ENCODE data around the gene DSTN.

The DSTN gene

GRCh38 chr20:17537959-17538358 lies 31.9 kb upstream of the DSTN start:
- H3K4me3 ChIP-seq (ENCODE audit: low read length): no peak overlapping the region
- no peak for DNase-seq (ENCODE audit: low read depth)
- no peak for TF ChIP-seq CTCF (conservative IDR thresholded peaks at IDR 0.05; ENCODE audit: low read length)

DNA sequence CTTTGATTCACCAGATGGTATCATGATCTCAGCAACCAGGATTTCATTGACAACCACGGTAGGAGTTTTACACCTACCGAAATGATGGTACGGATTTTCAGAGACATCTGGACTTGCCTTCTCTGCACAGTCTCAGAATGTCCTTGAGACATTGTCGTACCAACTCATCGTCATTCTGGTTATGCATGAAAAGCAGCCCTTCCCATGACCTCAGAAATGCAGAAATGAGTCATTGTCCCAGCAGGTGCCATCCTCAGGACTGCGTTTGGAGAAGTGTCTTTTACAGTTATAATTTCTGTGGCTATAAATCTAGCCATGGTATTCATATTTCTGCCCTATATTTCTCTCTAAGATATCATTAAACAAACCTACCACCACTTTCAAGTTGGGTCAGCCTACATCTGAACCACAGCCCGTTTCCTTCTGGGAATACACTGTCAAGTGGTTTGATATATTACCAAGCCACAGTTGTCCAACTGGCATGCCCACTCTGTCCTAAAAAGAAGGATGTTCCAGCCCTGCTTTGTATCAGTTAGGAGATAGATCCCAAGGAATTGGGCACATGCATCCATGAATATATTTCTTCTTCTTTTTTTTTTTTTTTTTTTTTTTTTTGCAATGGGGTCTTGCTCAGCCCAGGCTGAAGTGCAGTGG lies 31.2 kb upstream of the DSTN start:
- no peak for DNase-seq (ENCODE audit: low read depth)
- TF ChIP-seq CTCF (conservative IDR thresholded peaks at IDR 0.05; ENCODE audit: low read length): no peak
- H3K4me3 ChIP-seq (ENCODE audit: low read length): no peak overlapping the region

DNA sequence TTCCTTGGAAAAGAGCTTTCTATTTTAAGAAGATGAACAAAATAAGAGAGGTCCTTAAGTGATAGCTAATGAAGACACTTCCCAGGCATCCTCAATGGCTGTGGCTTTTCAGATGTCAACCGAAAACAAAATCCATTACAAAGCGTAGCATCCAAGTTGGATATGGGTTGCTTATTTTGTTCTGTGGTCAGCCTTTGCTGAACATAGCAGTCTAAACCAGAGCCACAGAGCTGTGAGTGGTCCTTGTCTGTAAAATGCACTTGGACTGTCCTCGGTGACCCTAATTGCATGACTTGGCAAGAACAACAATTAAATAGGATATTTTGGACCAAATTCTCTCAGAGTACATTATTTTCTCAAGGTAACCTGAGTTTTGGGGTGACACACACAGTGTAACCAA lies 28.3 kb upstream of the DSTN start:
- TF ChIP-seq CTCF (conservative IDR thresholded peaks at IDR 0.05; ENCODE audit: low read length): no peak

DNA sequence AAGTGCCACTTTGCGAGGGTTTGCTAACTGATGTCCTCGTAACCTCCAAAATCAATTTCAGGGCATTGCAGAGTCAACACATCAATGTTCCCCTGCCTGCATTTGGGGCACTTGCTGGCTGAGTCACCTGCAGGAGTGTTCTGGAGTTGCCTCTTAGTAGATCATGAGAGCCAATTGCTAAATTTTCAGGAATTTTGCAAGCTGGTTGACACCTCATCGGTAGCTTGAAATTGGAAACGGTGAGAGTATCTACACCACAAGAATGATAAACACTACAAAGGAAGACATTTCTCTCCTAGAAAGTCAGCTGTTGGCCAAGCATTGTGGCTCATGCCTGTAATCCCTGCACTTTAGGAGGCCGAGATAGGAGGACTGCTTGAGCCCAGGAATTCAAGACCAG lies 27.9 kb upstream of the DSTN start:
- peak; percentile 91 for DNase-seq (ENCODE audit: low read depth)
- TF ChIP-seq CTCF (conservative IDR thresholded peaks at IDR 0.05; ENCODE audit: low read length): peak; percentile 27
- H3K4me3 ChIP-seq (ENCODE audit: low read length): no peak overlapping the region

More for the DNA sequence above, 28.3 kb upstream of the DSTN start:
- DNase-seq (ENCODE audit: low read depth): no peak
- H3K4me3 ChIP-seq (ENCODE audit: low read length): no peak overlapping the region

GRCh38 chr20:17542481-17542880 lies 27.4 kb upstream of the DSTN start:
- no peak overlapping the region for H3K4me3 ChIP-seq (ENCODE audit: low read length)
- no peak for TF ChIP-seq CTCF (conservative IDR thresholded peaks at IDR 0.05; ENCODE audit: low read length)
- no peak for DNase-seq (ENCODE audit: low read depth)

DNA sequence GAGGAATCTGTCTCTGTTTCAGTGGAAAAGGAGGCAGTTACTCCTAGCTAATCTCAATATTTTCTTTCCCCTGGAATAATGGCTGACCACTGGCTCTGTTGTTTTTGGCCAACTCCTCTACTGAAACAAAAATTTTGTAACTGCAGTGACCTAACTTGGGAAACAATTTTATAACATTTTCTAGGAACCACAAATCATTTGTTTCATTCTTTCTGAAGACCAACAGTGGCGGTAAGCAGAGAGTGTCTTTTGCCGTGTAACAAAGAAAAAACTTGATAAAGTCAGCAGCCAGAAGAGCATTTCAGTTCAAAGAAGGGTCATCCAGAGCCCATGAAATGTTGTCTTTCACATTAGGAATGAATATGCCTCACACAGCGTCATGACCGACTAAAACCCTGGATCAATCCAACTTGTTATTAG lies 26.9 kb upstream of the DSTN start:
- TF ChIP-seq CTCF (conservative IDR thresholded peaks at IDR 0.05; ENCODE audit: low read length): no peak
- H3K4me3 ChIP-seq (ENCODE audit: low read length): no peak overlapping the region
- DNase-seq (ENCODE audit: low read depth): peak; percentile 91

- no peak for TF ChIP-seq CTCF (conservative IDR thresholded peaks at IDR 0.05; ENCODE audit: low read length)
- H3K4me3 ChIP-seq (ENCODE audit: low read length): no peak overlapping the region
- DNase-seq (ENCODE audit: low read depth): peak; percentile 87
Measured at GRCh38 chr20:17543531-17544131, 26.2 kb upstream of the DSTN start.

Data from AG10803 (cell line).